ENCODE measurements around the gene MRNIP.

Gene MRNIP

DNA sequence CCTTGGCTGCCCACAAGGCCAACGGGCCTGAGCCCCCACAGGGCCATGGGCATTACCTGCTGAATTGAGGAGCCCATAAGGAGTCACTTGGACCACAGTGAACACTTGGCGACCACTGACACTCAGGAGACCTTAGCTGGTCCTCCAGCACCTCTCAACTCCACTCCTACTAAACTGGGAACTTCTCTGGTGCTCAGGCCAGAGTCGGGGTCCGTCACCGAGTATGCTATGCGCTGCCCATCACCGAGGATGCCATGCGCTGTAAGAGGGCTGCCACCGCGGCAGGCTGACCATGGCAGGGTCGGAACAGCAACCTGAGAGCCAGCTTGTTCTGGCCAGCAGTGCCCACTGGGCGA is 38.5 kb downstream of the MRNIP start:
- no peak for FAIRE-seq

DNA sequence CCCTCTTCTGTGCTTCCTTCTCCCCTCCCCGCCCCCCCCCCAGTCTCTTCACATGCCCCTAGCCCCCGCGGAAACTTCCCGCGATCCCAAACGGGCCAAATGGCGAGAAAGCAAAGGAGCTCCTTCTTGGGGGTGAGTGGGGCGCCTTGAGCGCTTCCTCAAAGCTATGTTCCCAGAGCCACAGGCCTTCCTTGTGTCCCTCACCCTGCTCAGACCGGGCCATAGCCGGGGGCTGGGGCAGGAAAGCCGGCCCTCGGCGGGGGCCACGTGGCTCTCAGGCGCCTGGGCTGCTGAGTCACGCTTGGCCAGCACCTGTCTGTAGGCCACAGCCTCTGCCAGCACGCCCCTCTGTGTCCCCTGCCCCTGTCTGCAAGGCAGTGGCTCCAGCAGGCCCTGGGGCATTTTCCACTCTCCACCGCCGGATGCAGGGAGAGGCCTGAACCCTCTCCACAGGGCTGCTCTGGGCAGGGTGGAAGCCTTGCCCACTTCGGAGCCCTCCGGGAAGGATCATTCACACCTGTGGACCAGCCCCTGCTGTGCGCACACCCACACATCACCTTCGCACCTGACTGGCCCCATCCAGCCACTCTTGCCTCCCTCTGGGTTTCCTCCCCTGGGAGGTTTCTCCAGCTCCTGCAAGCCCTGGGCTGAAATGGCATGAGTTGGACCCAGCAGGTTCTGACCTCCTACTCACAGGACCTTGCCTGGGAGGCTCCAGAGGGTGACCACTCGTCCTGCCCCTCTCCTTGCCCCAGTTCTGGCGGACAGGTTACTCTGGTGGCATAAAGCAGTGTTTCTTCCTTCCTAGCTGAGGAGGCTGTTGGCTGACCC is 39.1 kb downstream of the MRNIP start:
- no peak for FAIRE-seq

DNA sequence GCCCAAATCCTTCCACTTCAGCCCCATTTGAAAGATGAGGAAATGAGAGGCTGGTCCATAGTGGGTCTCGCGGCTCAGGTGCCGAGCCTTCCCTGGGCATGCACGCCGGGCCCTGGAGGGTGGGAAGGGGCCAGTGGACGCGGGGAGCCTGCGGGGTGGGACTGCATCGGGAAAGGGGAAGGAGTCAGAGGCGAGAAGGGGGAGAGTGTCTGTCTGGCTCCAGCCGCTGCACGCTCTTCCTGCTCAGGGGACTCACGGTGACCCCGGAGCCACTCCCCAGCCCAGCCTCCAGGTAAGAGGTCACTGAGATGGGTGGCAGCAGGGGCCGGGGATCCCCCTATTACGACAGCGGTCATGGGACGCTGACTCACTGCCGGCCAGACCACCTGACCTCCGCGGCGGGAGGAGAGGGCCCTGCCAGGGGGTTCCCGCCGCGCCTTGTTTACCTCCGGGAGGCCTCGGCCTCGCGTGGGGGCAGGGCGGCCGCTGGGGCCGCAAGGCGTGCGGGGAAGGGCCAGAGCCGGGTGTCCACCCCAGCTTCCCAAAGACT is 39.8 kb downstream of the MRNIP start:
- FAIRE-seq: no peak

DNA sequence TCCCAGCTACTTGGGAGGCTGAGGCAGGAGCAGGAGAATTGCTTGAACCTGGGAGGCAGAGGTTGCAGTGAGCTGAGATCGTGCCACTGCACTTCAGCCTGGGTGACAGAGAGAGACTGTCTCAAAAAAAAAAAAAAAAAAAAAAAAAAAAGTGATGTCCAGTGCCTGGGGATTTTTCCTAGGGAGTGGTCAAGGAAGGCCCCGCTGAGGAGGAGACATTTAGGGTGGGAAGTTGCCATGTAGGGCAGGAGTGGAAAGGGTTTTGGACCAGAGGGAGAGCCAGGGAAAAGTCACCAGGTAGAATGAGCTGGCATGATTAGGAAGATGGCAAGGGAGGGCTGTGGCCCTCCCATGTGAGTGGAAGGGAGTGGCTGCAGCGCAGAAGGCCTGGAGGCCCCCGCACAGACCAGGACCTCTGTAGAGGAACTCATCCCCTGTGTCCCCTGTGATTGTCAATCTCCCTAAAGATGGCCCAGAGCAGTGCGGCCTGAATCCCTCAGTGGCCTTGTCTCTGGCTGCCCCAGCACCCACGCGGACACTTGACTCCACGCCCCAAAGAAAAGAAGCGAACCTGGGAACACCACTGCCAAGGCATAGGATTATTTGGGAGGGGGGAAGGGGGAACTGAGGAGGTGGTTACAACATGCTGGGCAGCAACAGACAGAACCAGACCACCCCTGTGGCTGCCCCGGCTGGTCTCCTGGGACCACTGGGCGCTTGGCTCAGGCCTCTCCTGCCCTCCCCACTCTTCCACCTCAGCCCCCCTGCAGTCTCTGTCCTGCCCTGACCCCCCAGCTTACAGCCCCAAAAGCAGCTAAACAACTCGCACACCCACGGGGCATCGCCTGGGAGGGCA is 40.5 kb downstream of the MRNIP start:
- no peak for FAIRE-seq

DNA sequence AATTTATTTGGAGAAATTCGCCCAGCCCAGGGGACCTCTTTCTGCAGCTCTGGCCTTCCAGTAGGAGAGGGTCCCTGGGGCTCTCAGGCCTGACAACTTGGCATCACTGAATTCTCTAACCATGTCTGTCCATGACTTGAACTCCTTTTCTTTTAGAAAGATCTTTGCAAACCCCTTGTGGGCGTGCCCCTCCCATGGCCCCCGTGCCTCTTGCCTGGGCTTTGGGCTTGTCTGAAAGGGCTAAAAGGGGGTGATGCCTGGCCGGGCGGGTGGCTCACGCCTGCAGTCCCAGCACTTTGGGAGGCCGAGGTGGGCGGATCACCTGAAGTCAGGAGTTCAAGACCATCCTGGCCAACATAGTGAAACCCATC is 41.2 kb downstream of the MRNIP start:
- no peak for FAIRE-seq

DNA sequence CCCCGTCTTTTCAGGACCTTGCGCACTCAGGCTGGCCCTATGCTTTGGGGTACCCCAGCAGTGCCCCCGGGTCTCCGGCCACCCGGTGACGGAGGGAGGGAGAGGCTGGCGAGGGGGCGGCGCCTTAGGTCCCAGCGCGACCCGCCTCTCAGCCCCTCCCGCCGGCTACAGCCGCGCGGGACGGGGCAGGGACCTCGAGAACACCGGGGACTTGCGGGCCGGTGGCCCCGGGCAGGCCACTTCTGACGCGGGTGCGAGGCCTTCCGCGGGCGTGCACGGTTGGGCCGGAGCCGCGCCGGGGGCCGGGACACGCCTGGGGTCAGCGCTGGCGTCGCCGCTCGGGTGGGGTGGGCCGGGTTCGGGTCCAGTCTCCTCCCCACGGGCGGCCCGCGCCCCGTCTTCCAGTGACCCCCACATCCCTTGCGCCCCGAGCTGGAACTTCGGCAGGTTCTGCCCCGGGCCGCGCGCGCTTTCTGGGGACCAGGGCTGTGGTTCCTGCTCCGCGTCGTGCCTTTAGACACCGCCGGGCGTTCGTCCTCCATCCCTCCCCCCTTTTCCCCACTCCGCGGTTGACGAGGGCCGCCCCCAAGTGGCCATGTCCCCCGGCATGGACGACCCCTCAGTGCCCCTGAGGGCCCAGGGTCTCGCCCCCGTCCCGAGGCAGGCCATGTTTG is 41.7 kb downstream of the MRNIP start:
- FAIRE-seq: no peak

DNA sequence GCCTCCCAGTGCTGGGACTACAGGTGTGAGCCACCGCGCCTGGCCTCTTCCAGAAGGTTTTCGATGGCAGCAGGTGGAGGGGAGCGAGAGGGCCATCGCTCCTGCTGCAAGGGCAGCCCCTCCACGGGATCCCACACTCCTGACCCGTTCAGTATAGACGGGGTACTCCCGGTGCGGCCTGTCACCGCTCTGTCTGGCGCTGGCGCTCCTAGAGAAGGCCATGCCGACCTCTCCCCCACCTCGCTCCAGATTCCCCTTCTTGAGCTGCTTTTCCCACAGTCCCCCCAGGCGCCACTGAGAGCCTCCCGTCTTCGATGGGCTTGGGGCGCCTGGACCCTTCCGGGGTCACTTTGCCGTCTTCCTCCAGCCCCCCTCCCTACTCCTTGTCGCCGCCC is 42.2 kb downstream of the MRNIP start:
- FAIRE-seq: no peak

DNA sequence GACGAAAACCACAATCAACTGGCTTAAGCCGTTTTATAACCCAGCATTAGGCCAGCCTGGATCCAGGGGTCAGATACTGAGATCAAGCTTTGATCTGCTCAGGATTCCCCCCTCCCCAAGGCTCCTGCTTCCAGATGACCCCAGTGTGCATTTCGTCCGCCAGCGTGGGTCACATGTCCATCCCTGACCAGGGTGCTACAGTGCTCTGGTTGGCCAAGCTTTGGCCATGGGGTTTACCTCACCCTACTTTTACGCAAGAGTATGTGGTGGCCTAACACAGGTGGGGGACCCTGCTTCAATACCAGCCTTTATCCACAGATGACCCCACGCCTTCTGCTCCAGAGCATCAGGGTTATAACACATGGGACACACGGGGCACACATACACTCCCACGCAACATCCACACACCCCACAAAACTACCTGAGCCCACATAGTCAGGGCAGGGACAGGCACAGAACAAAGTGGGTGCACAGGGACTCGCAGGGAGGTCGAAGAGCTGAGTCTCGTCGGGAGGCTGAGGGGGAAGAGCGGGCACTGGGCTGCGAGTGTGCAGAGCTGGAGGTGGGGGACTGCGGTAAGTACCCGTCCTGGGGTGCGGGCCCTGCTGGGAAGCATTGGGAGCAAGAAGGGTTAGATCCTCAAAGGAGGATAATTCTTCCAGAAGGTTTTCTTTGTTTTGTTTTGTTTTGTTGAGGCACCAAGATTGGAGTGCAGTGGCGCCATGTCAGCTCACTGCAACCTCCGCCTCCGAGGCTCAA is 42.9 kb downstream of the MRNIP start:
- FAIRE-seq: no peak

DNA sequence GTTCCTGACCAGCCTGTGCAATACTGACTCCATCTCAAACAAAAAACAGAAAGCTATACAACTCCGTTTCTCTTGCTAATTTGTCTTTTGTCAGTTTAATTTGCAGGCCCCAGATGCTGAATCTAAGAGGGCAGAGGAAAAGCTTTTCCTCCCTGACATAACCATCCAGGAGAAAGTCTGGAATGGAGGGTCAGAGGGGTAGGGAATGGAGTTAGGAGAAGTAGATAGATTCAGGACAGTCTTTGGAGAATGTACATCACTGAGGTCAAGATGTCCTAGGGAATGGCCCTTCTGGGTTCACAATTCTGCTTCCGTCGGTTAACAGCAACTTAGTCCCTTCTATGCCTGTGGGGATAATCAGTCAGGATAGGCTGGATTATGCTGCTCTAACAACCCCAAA is 44.5 kb downstream of the MRNIP start:
- no peak for FAIRE-seq

DNA sequence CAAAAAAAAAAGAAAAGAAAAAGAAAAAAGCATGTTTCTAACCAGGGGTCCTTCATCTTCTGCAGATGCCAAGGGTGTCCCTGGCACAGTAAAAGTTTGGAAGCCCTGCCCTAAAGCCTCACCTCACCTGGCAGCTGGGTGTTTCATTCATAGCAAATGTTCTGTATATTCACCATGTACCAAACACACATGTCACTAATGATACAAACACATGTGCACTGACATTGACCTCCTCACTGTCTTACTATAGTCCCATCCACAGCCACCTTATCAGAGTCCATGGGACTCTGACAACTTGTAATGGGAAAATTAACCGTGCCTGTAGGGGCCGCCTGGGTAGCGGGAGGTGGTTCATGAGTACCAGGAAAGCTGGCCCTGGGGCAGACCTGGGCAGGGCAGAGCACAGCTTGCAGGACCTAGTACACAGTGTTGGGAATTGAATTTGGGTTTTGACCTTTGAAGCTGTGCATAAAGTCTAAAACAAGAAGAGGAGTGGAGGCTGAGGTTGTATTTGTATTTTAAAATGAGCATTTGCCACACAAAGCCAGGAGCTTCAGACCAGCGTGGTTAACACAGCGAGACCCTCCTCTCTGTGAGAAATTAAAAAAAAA is 45.5 kb downstream of the MRNIP start:
- FAIRE-seq: no peak

DNA sequence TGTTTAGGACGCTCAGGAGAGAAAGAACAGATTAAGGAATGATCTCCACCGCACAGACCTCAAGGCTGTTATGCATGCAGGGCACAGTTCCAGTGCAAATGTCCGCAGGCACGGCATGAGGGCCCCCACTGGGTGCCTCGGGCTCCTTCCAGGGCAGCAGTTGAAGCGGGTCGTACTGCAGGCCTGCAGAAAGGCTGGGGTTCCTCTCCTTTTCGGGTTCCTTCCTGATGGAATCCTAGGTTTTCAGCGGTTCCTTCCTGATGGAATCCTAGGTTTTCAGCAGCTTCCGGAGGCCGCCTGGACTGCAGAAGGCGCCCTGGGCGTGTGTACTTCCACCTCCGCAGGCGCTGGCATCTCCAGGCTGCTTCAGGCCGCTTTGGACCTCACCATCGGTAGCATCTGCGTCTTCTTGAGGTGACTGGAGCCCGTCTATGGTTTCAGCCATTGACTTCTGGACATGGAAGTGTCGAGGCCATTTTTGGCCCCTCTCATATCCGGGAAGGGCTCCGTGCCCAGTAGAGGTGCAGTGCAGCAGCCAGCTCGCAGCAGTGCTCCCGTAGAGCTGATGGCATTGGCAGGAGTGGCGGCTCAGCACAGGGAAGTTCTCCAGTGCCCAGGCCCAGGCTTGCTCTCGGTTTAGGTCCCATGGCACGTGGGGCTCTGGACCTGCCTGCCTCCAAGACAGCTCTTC is 46.3 kb downstream of the MRNIP start:
- no peak for FAIRE-seq

DNA sequence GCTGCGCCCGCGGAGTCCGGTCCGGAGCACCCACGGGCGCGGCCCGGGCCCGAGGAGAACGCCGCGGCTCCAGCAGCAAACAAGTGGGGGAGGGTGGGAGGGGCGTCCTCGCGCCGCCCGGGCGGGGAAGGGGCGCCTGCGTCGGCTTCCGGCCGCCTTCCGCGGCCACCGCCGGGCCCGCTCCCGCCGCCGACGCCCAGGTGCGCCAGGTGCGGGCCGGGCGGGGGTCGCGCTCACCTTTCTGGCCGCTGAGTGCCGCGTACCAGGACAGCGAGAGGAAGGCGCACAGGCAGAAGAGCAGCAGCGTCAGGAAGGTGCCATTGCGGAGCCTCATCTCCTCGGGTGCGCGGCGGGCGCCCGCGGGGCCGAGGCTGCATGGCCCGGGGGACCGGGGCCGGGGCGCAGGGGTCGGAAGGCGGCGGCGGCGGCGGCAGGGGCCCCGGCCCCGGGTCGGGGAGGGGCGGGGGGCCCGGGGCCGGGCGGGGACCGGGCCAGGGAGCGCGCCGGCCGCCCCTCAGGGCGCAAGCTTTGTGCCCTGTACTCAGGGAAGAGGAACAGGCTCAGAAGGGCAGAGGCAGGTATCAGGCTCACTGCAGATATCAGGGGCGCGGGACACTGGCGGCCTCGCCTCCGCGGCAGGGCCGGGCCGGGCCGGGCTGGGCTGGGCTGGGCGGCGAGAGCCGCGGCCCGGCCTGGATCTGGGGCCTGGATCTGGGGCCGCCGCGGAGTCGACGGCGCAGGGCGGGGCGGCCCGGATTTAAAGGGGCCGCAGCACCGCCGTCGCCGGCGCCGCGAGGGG is 52.2 kb downstream of the MRNIP start, which contains the start of gene MGAT4B:
Gene MGAT4B, minus strand, starts transcription at position 617 of the 799 bp plus-strand sequence. Its CDS starts 283 bp downstream, at position 334.
- FAIRE-seq: no peak

DNA sequence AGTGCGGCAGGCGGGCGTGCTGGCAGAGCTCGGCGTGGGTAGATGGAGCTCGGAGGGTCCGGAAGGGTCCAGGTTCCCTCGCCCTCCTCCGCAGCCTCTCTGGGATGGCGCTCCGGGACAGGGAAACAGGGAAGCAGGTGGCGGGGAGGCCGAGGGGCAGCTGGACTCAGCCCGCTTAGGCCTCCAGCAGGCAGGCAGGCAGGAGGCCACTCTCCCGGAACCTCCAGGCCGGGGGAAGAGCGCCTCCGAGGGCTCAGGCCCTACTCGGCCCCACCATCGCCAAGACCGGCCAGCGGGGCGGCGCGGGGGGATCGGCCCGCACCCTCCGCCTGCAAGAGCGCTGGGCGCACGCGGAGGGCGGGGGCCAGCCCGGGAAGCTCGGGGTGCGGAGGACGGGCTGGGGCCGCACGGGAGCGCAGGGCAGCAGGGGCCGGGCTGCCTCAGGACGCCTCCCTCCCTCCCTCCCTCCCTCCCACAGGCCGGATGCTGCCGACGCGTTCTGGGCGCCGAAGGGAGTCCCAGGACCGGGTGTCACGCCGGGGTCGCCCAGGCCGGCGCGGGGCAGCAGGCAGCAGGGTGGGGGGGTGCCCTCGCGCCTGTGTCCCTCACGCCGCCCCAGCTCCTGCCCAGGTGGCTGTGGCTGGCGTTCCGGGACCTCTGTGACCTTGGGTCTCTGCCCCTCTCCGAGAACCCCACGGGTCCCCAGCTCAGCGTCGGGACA is 52.9 kb downstream of the MRNIP start:
- no peak for FAIRE-seq

DNA sequence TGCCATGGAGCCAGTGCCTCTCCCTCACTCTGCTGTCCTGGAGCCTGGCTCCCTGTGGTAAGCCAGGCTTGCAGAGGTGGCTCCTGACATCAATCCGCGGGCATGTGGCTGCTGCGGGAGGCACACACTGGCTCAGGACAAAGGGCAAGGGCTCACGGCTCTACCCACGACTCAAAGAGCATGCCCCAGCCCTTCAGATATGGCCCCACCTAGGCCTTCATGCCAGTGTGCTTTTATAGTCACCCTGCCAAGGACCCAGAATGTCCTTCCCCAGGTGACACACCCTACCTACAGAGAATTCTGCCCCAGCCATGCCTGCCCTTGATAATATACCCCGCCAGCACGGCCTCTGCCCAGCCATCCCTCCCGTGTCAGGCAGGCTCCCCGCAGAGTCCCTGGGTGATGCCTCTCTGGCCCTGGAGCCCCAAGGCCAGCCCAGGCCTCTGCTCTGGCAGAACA is 53.5 kb downstream of the MRNIP start:
- no peak for FAIRE-seq

DNA sequence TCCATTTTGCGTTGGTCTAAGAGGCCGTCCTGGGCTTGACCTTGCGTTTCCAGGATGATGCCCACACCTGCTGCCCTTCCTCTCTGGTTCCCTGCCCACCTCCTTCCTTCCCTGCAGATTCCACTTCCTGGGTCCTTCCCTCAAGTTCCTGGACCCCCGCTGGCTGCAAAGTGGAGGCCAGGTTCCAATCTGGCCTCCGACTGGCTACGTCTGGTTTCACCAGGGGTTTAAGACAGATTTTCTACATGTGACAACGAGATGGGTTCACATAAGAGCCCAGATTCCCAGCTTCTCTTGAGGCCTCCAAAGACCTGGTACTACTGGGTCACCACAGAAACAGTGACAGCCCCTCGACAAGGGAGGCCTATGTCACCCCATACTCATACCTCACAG is 54.1 kb downstream of the MRNIP start:
- no peak for FAIRE-seq

DNA sequence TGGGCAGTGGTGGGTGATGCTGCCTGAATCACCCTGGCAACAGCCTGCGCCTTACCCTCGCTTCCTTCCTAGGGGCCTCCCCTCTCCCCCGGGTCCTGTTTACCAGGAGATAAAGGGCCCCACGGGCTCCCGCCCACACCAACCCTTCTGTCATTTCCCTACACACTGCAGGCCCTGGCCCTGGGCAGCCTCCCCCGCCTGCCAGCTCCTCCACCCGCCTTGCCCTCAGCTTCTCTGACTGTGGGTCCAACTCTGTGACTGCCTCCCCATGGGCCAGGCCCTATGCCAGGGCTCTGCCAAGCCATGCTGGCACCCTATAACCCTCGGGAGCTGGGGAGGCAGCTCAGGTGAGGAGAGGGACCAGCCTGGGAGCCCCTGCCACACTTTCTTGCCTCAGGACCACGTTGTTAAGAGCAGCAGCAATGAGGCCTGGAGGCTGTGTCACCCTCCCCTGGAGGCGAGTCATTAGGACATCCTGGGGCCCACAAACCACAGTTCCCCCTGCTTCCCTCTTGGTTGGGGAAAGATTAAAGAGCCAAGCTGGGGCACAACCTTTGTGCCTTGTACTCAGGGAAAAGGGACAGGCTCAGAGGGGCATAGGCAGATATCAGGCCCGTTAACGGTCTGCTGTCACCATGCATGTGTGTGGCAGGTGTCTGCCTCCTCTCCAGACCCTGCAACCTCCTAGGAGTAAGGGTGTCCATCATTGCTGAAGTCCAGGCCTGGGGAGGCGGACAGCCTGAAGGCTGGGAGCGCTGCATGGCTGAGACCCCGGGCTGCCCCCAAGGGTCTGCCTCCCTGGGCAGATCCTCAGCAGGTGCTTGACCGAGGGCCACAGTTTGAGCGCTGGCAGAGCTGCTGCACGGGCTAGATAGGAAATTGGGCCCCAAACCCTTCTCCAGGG is 54.7 kb downstream of the MRNIP start:
- no peak for FAIRE-seq

DNA sequence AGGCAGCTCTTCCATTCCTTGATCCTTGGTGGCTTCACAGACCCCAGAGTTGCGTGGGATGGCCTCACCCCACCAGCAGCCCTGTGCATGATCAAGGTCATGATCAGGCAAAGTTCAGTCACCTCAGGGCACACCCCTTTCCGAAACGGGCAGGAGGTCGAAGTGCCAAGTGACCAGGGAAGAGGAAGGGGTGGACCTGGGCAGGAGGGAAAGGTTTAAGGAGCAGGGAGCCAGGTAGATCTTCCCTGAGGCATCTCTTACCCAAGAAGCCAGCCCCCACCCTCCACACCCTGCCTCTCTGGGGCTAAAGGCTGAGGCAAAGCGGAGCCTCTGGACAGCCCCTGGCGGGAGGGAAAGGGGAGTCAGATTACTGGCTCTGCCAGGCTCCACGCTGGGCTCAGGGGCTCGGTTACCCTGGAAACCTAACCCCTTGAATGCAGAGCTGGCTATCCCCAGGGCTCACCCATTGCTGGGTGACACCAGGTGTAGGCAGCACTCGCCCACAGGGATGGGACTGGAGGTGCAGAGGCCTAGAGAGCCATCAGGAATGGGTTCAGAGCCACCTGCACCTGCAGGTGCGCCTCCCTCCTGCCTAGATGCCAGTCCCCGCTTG is 55.6 kb downstream of the MRNIP start:
- no peak for FAIRE-seq

Measured in endometrium (tissue), 2 donors.